ENCODE measurements around the gene RNF39. TPM values are rescaled to one million over a fixed set of nuclear protein-coding genes. Genes with fewer than 3 reads are reported as not detected.

Gene RNF39
- total and polyA plus RNA-seq, 2 of the 4 experiments (the other 2 are of a cell fraction): not detected

DNA sequence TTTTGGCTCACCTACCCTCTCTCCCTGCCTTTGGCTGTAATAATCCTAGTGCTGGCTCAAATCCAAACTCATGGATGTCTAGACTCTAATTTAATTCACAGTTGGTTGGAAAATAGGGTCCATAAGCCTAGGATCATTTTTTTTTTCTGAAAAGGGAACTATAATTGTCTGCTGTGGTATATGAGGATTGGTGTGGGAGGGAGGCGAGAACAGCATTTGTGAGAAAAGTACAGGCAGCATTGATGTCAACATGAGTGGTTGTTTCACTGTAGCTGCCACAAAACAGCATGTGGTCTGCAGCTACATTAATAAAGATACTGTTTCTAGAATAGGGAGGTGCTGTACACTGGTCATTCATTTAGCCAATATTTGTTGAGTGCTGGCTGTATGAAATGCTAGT is 33.1 kb downstream of the RNF39 start:
- in situ Hi-C loops (cut with MboI; ENCODE audit: low sequenced_read_pairs) (no loop called here), dilution Hi-C loops (cut with HindIII; ENCODE audit: low sequenced_read_pairs, unreplicated experiment) (no loop called here), intact Hi-C loops (cut with micrococcal nuclease) (no loop called here)
- ChIA-PET CTCF (no interaction called here), POLR2A (ENCODE audit: unreplicated experiment) (no interaction called here)
- WGBS, 2 experiments (ENCODE audit: extremely low coverage in 2 of 2, insufficient read length in 1 of 2): no CpG with 5 or more reads among the region's 1 CpG
- DNase-seq: no peak
- Histone ChIP-seq H3K27me3 (ENCODE audit: control insufficient read depth, insufficient read depth, low read length) (no peaks in the 10 kb centered on the region), H4K8ac (ENCODE audit: low read depth in 2 of 2, low read length in 2 of 2) (no peak overlapping the region), H3K79me1 (ENCODE audit: low read depth in 1 of 2, low read length in 2 of 2) (no peaks in the 10 kb centered on the region; a peak in 1 of 4 replicates), H3K4ac (ENCODE audit: low read depth, low read length) (no peak overlapping the region), H2BK120ac (ENCODE audit: low read depth, low read length) (no peak overlapping the region), H2BK20ac (ENCODE audit: low read depth, low read length) (no peak overlapping the region), H3K9me3 (ENCODE audit: control insufficient read depth, insufficient read depth, low read length) (no peaks in the 10 kb centered on the region), H3K56ac (ENCODE audit: extremely low read depth, insufficient read depth, low read length) (no peak overlapping the region), H3K4me2 (ENCODE audit: low read depth, low read length) (no peak overlapping the region), H3K27ac (ENCODE audit: insufficient read depth, low read length) (no peak overlapping the region), H3K23ac (ENCODE audit: low read depth, low read length) (no peak overlapping the region), H3K18ac (ENCODE audit: low read depth, low read length) (no peak overlapping the region), H3K9ac (ENCODE audit: low read depth, low read length) (no peak overlapping the region), H3K4me3 (ENCODE audit: insufficient read depth, low read depth, low read length) (no peak overlapping the region), H2BK15ac (ENCODE audit: low read depth, low read length) (no peak overlapping the region), H4K5ac (ENCODE audit: low read depth, low read length) (no peak overlapping the region), H3K4me1 (ENCODE audit: control insufficient read depth, insufficient read depth, low read length) (peaks cover 6% of the 10 kb centered on the region), H4K20me1 (ENCODE audit: insufficient read depth, low read length) (no peaks in the 10 kb centered on the region; the same call in 1 of the 2 replicates), H2AK5ac (ENCODE audit: low read depth, low read length) (no peak overlapping the region), H2AK9ac (replicated peaks; ENCODE audit: low read depth, low read length, poor library complexity) (no peak overlapping the region), H4K91ac (ENCODE audit: insufficient read depth, low read depth, low read length) (no peak overlapping the region), H2BK5ac (ENCODE audit: low read depth, low read length, poor library complexity, severe bottlenecking) (no peak overlapping the region), H3K36me3 (ENCODE audit: control insufficient read depth, insufficient read depth, low read length) (no peaks in the 10 kb centered on the region), H3K9me1 (ENCODE audit: insufficient read depth, low read length) (peaks cover 8% of the 10 kb centered on the region), H2AFZ (replicated peaks; ENCODE audit: low read length, poor library complexity) (no peak overlapping the region), H3K14ac (replicated peaks; ENCODE audit: low read depth, low read length) (no peak overlapping the region)
- TF ChIP-seq, protein P1, sequence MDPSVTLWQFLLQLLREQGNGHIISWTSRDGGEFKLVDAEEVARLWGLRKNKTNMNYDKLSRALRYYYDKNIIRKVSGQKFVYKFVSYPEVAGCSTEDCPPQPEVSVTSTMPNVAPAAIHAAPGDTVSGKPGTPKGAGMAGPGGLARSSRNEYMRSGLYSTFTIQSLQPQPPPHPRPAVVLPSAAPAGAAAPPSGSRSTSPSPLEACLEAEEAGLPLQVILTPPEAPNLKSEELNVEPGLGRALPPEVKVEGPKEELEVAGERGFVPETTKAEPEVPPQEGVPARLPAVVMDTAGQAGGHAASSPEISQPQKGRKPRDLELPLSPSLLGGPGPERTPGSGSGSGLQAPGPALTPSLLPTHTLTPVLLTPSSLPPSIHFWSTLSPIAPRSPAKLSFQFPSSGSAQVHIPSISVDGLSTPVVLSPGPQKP (IDR thresholded peaks at IDR 0.05; ENCODE audit: borderline replicate concordance, low read depth, low read length): no peak
- TF ChIP-seq MXI1 (IDR thresholded peaks at IDR 0.05; ENCODE audit: borderline replicate concordance, low read depth, low read length) (no peak), NFE2L2 (IDR thresholded peaks at IDR 0.05; ENCODE audit: low read depth, low read length) (no peak), MAFK (IDR thresholded peaks at IDR 0.05; ENCODE audit: low read depth, low read length) (no peak), CHD1 (IDR thresholded peaks at IDR 0.05; ENCODE audit: low read depth, low read length) (no peak), SMC3 (IDR thresholded peaks at IDR 0.05; ENCODE audit: low read depth, low read length) (no peak), CEBPB (IDR thresholded peaks at IDR 0.05; ENCODE audit: low read depth, low read length) (no peak)
- BruUV-seq (replicated peaks): no TSS peak
- ATAC-seq (ENCODE audit: low read depth): no peak
